HG02852 (cell line): Measurements from ENCODE around the gene ZNRD2.

Source experiments
- ATAC-seq: cut with Tn5 transposase; IDR thresholded peaks from one replicate; pipeline ENCODE4 v1.9.1; 2021; ENCODE audit warnings: mild to moderate bottlenecking, moderate library complexity; ENCODE audit not compliant: unreplicated experiment

The ZNRD2 gene

GRCh38 chr11:65621460-65621859 is 51.2 kb downstream of the ZNRD2 start:
- no peak for ATAC-seq
